IMR-90 (cell line): ENCODE data around the gene NEFH. TPM values are rescaled to one million over a fixed set of nuclear protein-coding genes. Genes with fewer than 3 reads are reported as not detected.

Experiments used
- ATAC-seq: fragments of 200-7000 bp; cut with Tn5 transposase; 2 replicates; pipeline ENCODE4 v1.9.1; 2020; ENCODE audit warnings: low read depth, mild to moderate bottlenecking, moderate library complexity
- BruUV-seq: library from RNA; stranded (reverse); fragments of 400-500 nt; replicated peaks from 2 replicates; lab custom pipeline; 2021; lab: Mats Ljungman, UMichigan
- CTCF ChIA-PET: fragments of 300-600 bp; formaldehyde crosslinking; extraction: SDS; loops from one replicate; lab custom pipeline; 2021; ENCODE audit warnings: antibody characterized with exemption; lab: Yijun Ruan, JAX
- POLR2A ChIA-PET: fragments of 300-600 bp; sonication (Branson Sonifier 250); formaldehyde crosslinking; loops from one replicate; lab custom pipeline; 2022; ENCODE audit warnings: antibody characterized with exemption; ENCODE audit not compliant: unreplicated experiment; lab: Charles Lee
- DNase-seq: peaks from one replicate; pipeline ENCODE4 v3.0.0; 2013
- H2AFZ ChIP-seq: replicated peaks from 2 replicates; pipeline ENCODE3; 2013; ENCODE audit warnings: low read length, mild to moderate bottlenecking; ENCODE audit not compliant: poor library complexity
- H2AK5ac ChIP-seq: 2 replicates; pipeline ENCODE4 v1.6.1; 2013; ENCODE audit warnings: low read depth, low read length, inconsistent platforms
- H2AK9ac ChIP-seq: replicated peaks from 2 replicates; pipeline ENCODE3; 2013; ENCODE audit warnings: mild to moderate bottlenecking, low read depth, low read length, moderate library complexity; ENCODE audit not compliant: poor library complexity
- H2BK120ac ChIP-seq: 2 replicates; pipeline ENCODE4 v1.6.1; 2013; ENCODE audit warnings: low read depth, low read length, inconsistent platforms
- H2BK15ac ChIP-seq: 3 replicates; pipeline ENCODE4 v1.6.1; 2013; ENCODE audit warnings: low read depth, low read length, inconsistent platforms
- H2BK20ac ChIP-seq: 2 replicates; pipeline ENCODE4 v1.6.1; 2013; ENCODE audit warnings: low read depth, mild to moderate bottlenecking, inconsistent platforms, low read length, moderate library complexity
- H2BK5ac ChIP-seq: 2 replicates; pipeline ENCODE4 v1.6.1; 2013; ENCODE audit warnings: mild to moderate bottlenecking, low read depth, low read length, inconsistent platforms; ENCODE audit not compliant: poor library complexity, severe bottlenecking
- H3K14ac ChIP-seq: replicated peaks from 2 replicates; pipeline ENCODE4 v1.6.1; 2013; ENCODE audit warnings: low read depth, low read length, inconsistent platforms
- H3K18ac ChIP-seq: 2 replicates; pipeline ENCODE4 v1.6.1; 2013; ENCODE audit warnings: low read depth, low read length, control low read depth
- H3K23ac ChIP-seq: 2 replicates; pipeline ENCODE4 v1.6.1; 2013; ENCODE audit warnings: low read depth, low read length, inconsistent platforms
- H3K27ac ChIP-seq: 2 replicates; pipeline ENCODE4 v1.5.1; 2013; ENCODE audit warnings: mild to moderate bottlenecking, control low read depth, low read length; ENCODE audit not compliant: insufficient read depth
- H3K27me3 ChIP-seq: 2 replicates; pipeline ENCODE4 v1.6.1; 2013; ENCODE audit warnings: low read length; ENCODE audit not compliant: control insufficient read depth, insufficient read depth
- H3K36me3 ChIP-seq: 2 replicates; pipeline ENCODE4 v1.6.1; 2013; ENCODE audit warnings: low read length, mixed read lengths; ENCODE audit not compliant: control insufficient read depth, insufficient read depth
- H3K4ac ChIP-seq: 2 replicates; pipeline ENCODE4 v1.6.1; 2013; ENCODE audit warnings: low read depth, low read length, inconsistent platforms
- H3K4me1 ChIP-seq: 2 replicates; pipeline ENCODE4 v1.6.1; 2013; ENCODE audit warnings: low read length, mixed read lengths; ENCODE audit not compliant: control insufficient read depth, insufficient read depth
- H3K4me2 ChIP-seq: 2 replicates; pipeline ENCODE4 v1.6.1; 2013; ENCODE audit warnings: low read depth, mild to moderate bottlenecking, control low read depth, low read length, moderate library complexity
- H3K4me3 ChIP-seq: 2 replicates; pipeline ENCODE4 v1.5.1; 2013; ENCODE audit warnings: low read depth, mild to moderate bottlenecking, control low read depth, low read length, moderate library complexity; ENCODE audit not compliant: insufficient read depth
- H3K56ac ChIP-seq: 2 replicates; pipeline ENCODE4 v1.6.1; 2013; ENCODE audit warnings: low read length, inconsistent platforms; ENCODE audit not compliant: insufficient read depth; ENCODE audit errors: extremely low read depth
- H3K79me1 ChIP-seq, 2 experiments: 2 replicates each; pipeline ENCODE4 v1.6.1; 2013; ENCODE audit warnings: low read length in 2 of 2, inconsistent platforms in 1 of 2, low read depth in 1 of 2
- H3K9ac ChIP-seq: 2 replicates; pipeline ENCODE4 v1.6.1; 2013; ENCODE audit warnings: low read depth, low read length, control low read depth
- H3K9me1 ChIP-seq: 2 replicates; pipeline ENCODE4 v1.6.1; 2013; ENCODE audit warnings: low read length, inconsistent platforms; ENCODE audit not compliant: insufficient read depth
- H3K9me3 ChIP-seq: 2 replicates; pipeline ENCODE4 v1.6.1; 2013; ENCODE audit warnings: low read length; ENCODE audit not compliant: control insufficient read depth, insufficient read depth
- H4K20me1 ChIP-seq: 2 replicates; pipeline ENCODE4 v1.6.1; 2013; ENCODE audit warnings: low read length, inconsistent platforms; ENCODE audit not compliant: insufficient read depth
- H4K5ac ChIP-seq: 2 replicates; pipeline ENCODE4 v1.6.1; 2013; ENCODE audit warnings: mild to moderate bottlenecking, low read depth, low read length, control low read depth
- H4K8ac ChIP-seq, 2 experiments: 2 replicates each; pipeline ENCODE4 v1.6.1; 2013; ENCODE audit warnings: low read depth in 2 of 2, low read length in 2 of 2, control low read depth in 1 of 2, inconsistent platforms in 1 of 2
- H4K91ac ChIP-seq: 2 replicates; pipeline ENCODE4 v1.6.1; 2013; ENCODE audit warnings: low read depth, low read length, inconsistent platforms; ENCODE audit not compliant: insufficient read depth
- BHLHE40 ChIP-seq: fragments of 150-350 bp; IDR thresholded peaks from 2 replicates; pipeline ENCODE4 v1.6.1; 2016; ENCODE audit warnings: mild to moderate bottlenecking, low read depth, low read length
- FOS ChIP-seq: fragments of 150-350 bp; IDR thresholded peaks from 2 replicates; pipeline ENCODE4 v1.6.1; 2016; ENCODE audit warnings: low read depth, low read length
- MXI1 ChIP-seq: IDR thresholded peaks from 2 replicates; pipeline ENCODE4 v1.6.1; 2012; ENCODE audit warnings: low read depth, mild to moderate bottlenecking, low read length, moderate library complexity, borderline replicate concordance
- NFE2L2 ChIP-seq: fragments of 150-350 bp; IDR thresholded peaks from 2 replicates; pipeline ENCODE4 v1.6.1; 2016; ENCODE audit warnings: low read depth, mild to moderate bottlenecking, low read length
- POLR2A ChIP-seq: IDR thresholded peaks from 2 replicates; pipeline ENCODE4 v1.6.1; 2012; ENCODE audit warnings: mild to moderate bottlenecking, low read depth, low read length
- WGBS, 2 experiments: methylation state at CpG; one replicate each; pipeline versions ENCODE4 v1.1.5 to v1.1.7; 2013; ENCODE audit warnings: missing lambda C conversion rate in 2 of 2; ENCODE audit not compliant: insufficient read length in 1 of 2; ENCODE audit errors: extremely low coverage in 2 of 2; 5-methylcytosine and 5-hydroxymethylcytosine counted together
- dilution Hi-C: fragments of 300-500 bp; cut with HindIII; formaldehyde crosslinking; loops from one replicate; pipeline ENCODE4 v1.14.3; 2018; ENCODE audit warnings: low sequenced_read_pairs; ENCODE audit not compliant: unreplicated experiment
- in situ Hi-C: fragments of 300-500 bp; cut with MboI; formaldehyde crosslinking; loops from 3 replicates; pipeline ENCODE4 v1.14.3; 2019; ENCODE audit warnings: low sequenced_read_pairs, inconsistent platforms, mixed read lengths
- intact Hi-C: fragments of 100-400 bp; cut with micrococcal nuclease; formaldehyde crosslinking; loops from 2 replicates; pipeline ENCODE4 v1.10.0; 2022
- polyA plus RNA-seq, 3 experiments: library from polyadenylated mRNA; depleted of rRNA; stranded (reverse); fragments of >200 nt; gene quantifications; 2 replicates each; pipeline ENCODE4 v1.2.3, GENCODE V29; 2012; ENCODE audit warnings: low replicate concordance in 1 of 3
- total RNA-seq: library from RNA; depleted of rRNA; stranded (reverse); fragments of >200 nt; gene quantifications from 2 replicates; pipeline ENCODE4 v1.2.3, GENCODE V29; 2012

The NEFH gene
- total and polyA plus RNA-seq, 2 of the 4 experiments (the other 2 are of a cell fraction), result 1.3 to 2.9 TPM

- H2BK120ac ChIP-seq, result no peak overlapping the region
- no peaks in the 10 kb centered on the region for H4K20me1 ChIP-seq
- no peaks in the 10 kb centered on the region for H3K27me3 ChIP-seq
- H2BK20ac ChIP-seq, result no peak overlapping the region
- no peak overlapping the region for H3K4me3 ChIP-seq
- H3K56ac ChIP-seq, result no peak overlapping the region
- H2AK9ac ChIP-seq, result no peak overlapping the region
- H4K5ac ChIP-seq, result no peak overlapping the region
- no peak overlapping the region for H3K9ac ChIP-seq
- H2AFZ ChIP-seq, result no peak overlapping the region
- WGBS, 2 experiments, result no CpG with 5 or more reads among the region's 1 CpG
- H3K9me3 ChIP-seq, result no peaks in the 10 kb centered on the region
- H4K8ac ChIP-seq, result no peak overlapping the region
- no peak overlapping the region for H3K4ac ChIP-seq
- no peak overlapping the region for H2AK5ac ChIP-seq
- H3K18ac ChIP-seq, result no peak overlapping the region
- dilution Hi-C loops, result no loop called here
- in situ Hi-C loops, result loop anchor here (10.0 kb wide), 1 partner anchor 115 kb away; no protein-coding TSS in a partner anchor
- no peak overlapping the region for H3K27ac ChIP-seq
- no peak for TF ChIP-seq POLR2A
- TF ChIP-seq NFE2L2, result no peak
- no peak for TF ChIP-seq FOS
- no peak for TF ChIP-seq MXI1
- no peak for TF ChIP-seq BHLHE40
- H2BK15ac ChIP-seq, result no peak overlapping the region
- H3K79me1 ChIP-seq, result no peaks in the 10 kb centered on the region; a peak in 1 of 4 replicates
- H3K36me3 ChIP-seq, result peaks cover 54% of the 10 kb centered on the region
- intact Hi-C loops, result no loop called here
- H3K14ac ChIP-seq, result no peak overlapping the region
- no peaks in the 10 kb centered on the region for H3K4me1 ChIP-seq
- no peaks in the 10 kb centered on the region; the same call in 1 of the 2 replicates for H3K9me1 ChIP-seq
- CTCF ChIA-PET, result no interaction called here
- POLR2A ChIA-PET, result no interaction called here
- DNase-seq (no peak), ATAC-seq (no peak)
- H4K91ac ChIP-seq, result no peak overlapping the region
- no peak overlapping the region for H2BK5ac ChIP-seq
- no TSS peak for BruUV-seq
- no peak overlapping the region for H3K23ac ChIP-seq
- H3K4me2 ChIP-seq, result no peak overlapping the region
These were observed 29.8 kb downstream of the NEFH start for GRCh38 chr22:29509815-29510214.
